HG03196 (cell line): ENCODE data around the gene NUP93.

ENCODE experiments used
- ATAC-seq: cut with Tn5 transposase; IDR thresholded peaks from one replicate; pipeline ENCODE4 v1.9.1; 2021; ENCODE audit not compliant: unreplicated experiment

NUP93 gene

GRCh38 chr16:56741399-56741798 lies 11.5 kb downstream of the NUP93 start:
- no peak for ATAC-seq

- ATAC-seq: no peak
Measured at GRCh38 chr16:56742030-56742984, 12.4 kb downstream of the NUP93 start.

- ATAC-seq: no peak
Measured at GRCh38 chr16:56743840-56744239, 13.9 kb downstream of the NUP93 start.

GRCh38 chr16:56744996-56745640 lies 15.2 kb downstream of the NUP93 start:
- no peak for ATAC-seq

- no peak for ATAC-seq
Measured at GRCh38 chr16:56747486-56748045, 17.6 kb downstream of the NUP93 start.

GRCh38 chr16:56748191-56748590 lies 18.3 kb downstream of the NUP93 start:
- ATAC-seq: no peak

GRCh38 chr16:56748826-56749225 lies 18.9 kb downstream of the NUP93 start:
- no peak for ATAC-seq

GRCh38 chr16:56749672-56750491 lies 20.0 kb downstream of the NUP93 start:
- no peak for ATAC-seq

GRCh38 chr16:56753410-56753809 lies 23.5 kb downstream of the NUP93 start:
- no peak for ATAC-seq

- ATAC-seq: no peak
Measured at GRCh38 chr16:56755038-56755437, 25.1 kb downstream of the NUP93 start.

- no peak for ATAC-seq
Measured at GRCh38 chr16:56758432-56758831, 28.5 kb downstream of the NUP93 start.

- ATAC-seq: no peak
Measured at GRCh38 chr16:56758930-56759329, 29.0 kb downstream of the NUP93 start.

- no peak for ATAC-seq
Measured at GRCh38 chr16:56763291-56763916, 33.5 kb downstream of the NUP93 start.

GRCh38 chr16:56764835-56765234 lies 34.9 kb downstream of the NUP93 start:
- no peak for ATAC-seq

- no peak for ATAC-seq
Measured at GRCh38 chr16:56765949-56766348, 36.0 kb downstream of the NUP93 start.

GRCh38 chr16:56767024-56767423 lies 37.1 kb downstream of the NUP93 start:
- ATAC-seq: no peak

GRCh38 chr16:56769677-56770076 lies 39.7 kb downstream of the NUP93 start:
- ATAC-seq: no peak

- ATAC-seq: no peak
Measured at GRCh38 chr16:56771558-56772279, 41.8 kb downstream of the NUP93 start.

- no peak for ATAC-seq
Measured at GRCh38 chr16:56773532-56773931, 43.6 kb downstream of the NUP93 start.
